ENCODE results near the gene SCIN. TPM values are rescaled to one million over a fixed set of nuclear protein-coding genes. Genes with fewer than 3 reads are reported as not detected.
"Not testable (repeated sequence)": the region's sequence is repeated elsewhere in the genome, so short reads cannot be mapped to it uniquely, and the experiment has no call there.

Gene SCIN
- total RNA-seq, 4 donors from 2014 or later, result 9.1 to 257 (median 208) TPM

- H3K4me1 ChIP-seq, result no peaks in the 10 kb centered on the region
- peaks cover 0 to 28% (median 0%) of the 10 kb centered on the region in 3 donors for H3K36me3 ChIP-seq
- H3K27me3 ChIP-seq, result no peaks in the 10 kb centered on the region
- TF ChIP-seq POLR2A (IDR thresholded peaks at IDR 0.05), result no peak
- no peak for TF ChIP-seq CTCF (IDR thresholded peaks at IDR 0.05)
- no peak overlapping the region for H3K27ac ChIP-seq
- no peak for DNase-seq
- H3K9me3 ChIP-seq, result no peaks in the 10 kb centered on the region
- H3K4me3 ChIP-seq, result no peak overlapping the region
Measured at GRCh38 chr7:12648704-12649261, 78.3 kb downstream of the SCIN start.

- no peaks in the 10 kb centered on the region for H3K4me1 ChIP-seq
- H3K27ac ChIP-seq, result no peak overlapping the region
- no peaks in the 10 kb centered on the region for H3K9me3 ChIP-seq
- TF ChIP-seq POLR2A (IDR thresholded peaks at IDR 0.05) (no peak), CTCF (IDR thresholded peaks at IDR 0.05) (no peak)
- no peak for DNase-seq
- no peak overlapping the region for H3K4me3 ChIP-seq
- H3K36me3 ChIP-seq, result peaks cover 0 to 26% (median 0%) of the 10 kb centered on the region in 3 donors
- H3K27me3 ChIP-seq, result no peaks in the 10 kb centered on the region
Measured at GRCh38 chr7:12649348-12649747, 78.8 kb downstream of the SCIN start.

- no peaks in the 10 kb centered on the region for H3K9me3 ChIP-seq
- no peaks in the 10 kb centered on the region for H3K27me3 ChIP-seq
- TF ChIP-seq CTCF (IDR thresholded peaks at IDR 0.05) (no peak), POLR2A (IDR thresholded peaks at IDR 0.05) (no peak)
- H3K36me3 ChIP-seq, result peaks cover 0 to 31% (median 0%) of the 10 kb centered on the region in 3 donors
- H3K27ac ChIP-seq, result no peak overlapping the region
- no peak overlapping the region for H3K4me3 ChIP-seq
- no peak for DNase-seq
- H3K4me1 ChIP-seq, result no peaks in the 10 kb centered on the region
Measured at GRCh38 chr7:12650080-12650479, 79.6 kb downstream of the SCIN start.

- TF ChIP-seq POLR2A (IDR thresholded peaks at IDR 0.05) (no peak), CTCF (IDR thresholded peaks at IDR 0.05) (no peak)
- no peak overlapping the region for H3K4me3 ChIP-seq
- no peaks in the 10 kb centered on the region for H3K9me3 ChIP-seq
- no peaks in the 10 kb centered on the region for H3K27me3 ChIP-seq
- peaks cover 0 to 27% (median 0%) of the 10 kb centered on the region in 3 donors for H3K36me3 ChIP-seq
- H3K27ac ChIP-seq, result no peak overlapping the region
- no peak for DNase-seq
- no peaks in the 10 kb centered on the region for H3K4me1 ChIP-seq
Measured at GRCh38 chr7:12653110-12653509, 82.6 kb downstream of the SCIN start.

GRCh38 chr7:12653518-12653917, 83.0 kb downstream of the SCIN start:
- peaks cover 0 to 27% (median 0%) of the 10 kb centered on the region in 3 donors for H3K36me3 ChIP-seq
- TF ChIP-seq CTCF (IDR thresholded peaks at IDR 0.05) (no peak), POLR2A (IDR thresholded peaks at IDR 0.05) (no peak)
- no peak overlapping the region for H3K27ac ChIP-seq
- no peaks in the 10 kb centered on the region for H3K27me3 ChIP-seq
- DNase-seq, result no peak
- H3K4me1 ChIP-seq, result no peaks in the 10 kb centered on the region
- H3K9me3 ChIP-seq, result no peaks in the 10 kb centered on the region
- no peak overlapping the region for H3K4me3 ChIP-seq

GRCh38 chr7:12655161-12655560, 84.6 kb downstream of the SCIN start:
- Histone ChIP-seq H3K9me3 (no peaks in the 10 kb centered on the region), H3K4me3 (no peak overlapping the region)
- TF ChIP-seq POLR2A (IDR thresholded peaks at IDR 0.05), result no peak
- no peak for TF ChIP-seq CTCF (IDR thresholded peaks at IDR 0.05)

GRCh38 chr7:12660423-12660822, 89.9 kb downstream of the SCIN start:
- not testable (repeated sequence) for H3K36me3 ChIP-seq, DNase-seq, H3K27ac ChIP-seq, H3K4me1 ChIP-seq, H3K4me3 ChIP-seq, H3K27me3 ChIP-seq, H3K9me3 ChIP-seq

More at GRCh38 chr7:12655161-12655560, 84.6 kb downstream of the SCIN start:
- no peak for DNase-seq
- H3K27ac ChIP-seq, result no peak overlapping the region
- no peaks in the 10 kb centered on the region for H3K27me3 ChIP-seq
- no peaks in the 10 kb centered on the region for H3K4me1 ChIP-seq
- peaks cover 0 to 27% (median 0%) of the 10 kb centered on the region in 3 donors for H3K36me3 ChIP-seq

GRCh38 chr7:12660986-12661385, 90.5 kb downstream of the SCIN start:
- not testable (repeated sequence) for H3K4me3 ChIP-seq, H3K4me1 ChIP-seq, DNase-seq, H3K27ac ChIP-seq, H3K27me3 ChIP-seq, H3K9me3 ChIP-seq, H3K36me3 ChIP-seq

Data from Peyer's patch (tissue), 4 donors.